Aorta (tissue), 5 donors: ENCODE results near the gene BDKRB2. TPM values are rescaled to one million over a fixed set of nuclear protein-coding genes. Genes with fewer than 3 reads are reported as not detected.

Experiments
- ATAC-seq: fragments of 200-7000 bp; cut with Tn5 transposase; one replicate; pipeline ENCODE4 v1.9.1; 2022; ENCODE audit warnings: moderate library complexity; ENCODE audit not compliant: low FRiP score
- DNase-seq, 2 donors: peaks; one replicate each; pipeline ENCODE4 v3.0.0-alpha.2; 2020
- H3K27ac ChIP-seq, 2 donors: one replicate each; pipeline ENCODE4 v1.5.1; 2013; ENCODE audit warnings: low read length in 2 of 2, mild to moderate bottlenecking in 2 of 2, moderate library complexity in 2 of 2, control low read depth in 1 of 2, inconsistent platforms in 1 of 2, low read depth in 1 of 2
- H3K27me3 ChIP-seq, 2 donors: one replicate each; pipeline ENCODE4 v1.6.1; 2013; ENCODE audit warnings: control low read depth in 1 of 2, low read length in 1 of 2, mild to moderate bottlenecking in 1 of 2, moderate library complexity in 1 of 2; ENCODE audit not compliant: insufficient read depth in 2 of 2, control insufficient read depth in 1 of 2
- H3K36me3 ChIP-seq, 2 donors: one replicate each; pipeline ENCODE4 v1.6.1; 2013; ENCODE audit warnings: control low read depth in 1 of 2, low read length in 1 of 2, mild to moderate bottlenecking in 1 of 2; ENCODE audit not compliant: insufficient read depth in 2 of 2, control insufficient read depth in 1 of 2
- H3K4me1 ChIP-seq, 2 donors: one replicate each; pipeline ENCODE4 v1.6.1; 2013; ENCODE audit warnings: low read length in 2 of 2, control low read depth in 1 of 2, mild to moderate bottlenecking in 1 of 2, moderate library complexity in 1 of 2; ENCODE audit not compliant: insufficient read depth in 2 of 2, control insufficient read depth in 1 of 2
- H3K4me3 ChIP-seq, 2 donors: one replicate each; pipeline ENCODE4 v1.5.1; 2013; ENCODE audit warnings: low read length in 2 of 2, control low read depth in 1 of 2, mild to moderate bottlenecking in 1 of 2
- H3K9me3 ChIP-seq: one replicate; pipeline ENCODE4 v1.6.1; 2013; ENCODE audit warnings: mild to moderate bottlenecking, low read length; ENCODE audit not compliant: control insufficient read depth
- WGBS, 2 donors: extraction: QIAGEN DNeasy Blood & Tissue Kit; methylation state at CpG; one replicate each; pipeline ENCODE4 v1.1.7; 2013; 5-methylcytosine and 5-hydroxymethylcytosine counted together
- intact Hi-C, 2 donors: fragments of 100-400 bp; cut with DNase I; formaldehyde crosslinking; loops; one replicate each; pipeline versions ENCODE4 v1.14.2 to v1.15.0; 2022
- polyA plus RNA-seq, 2 donors: library from polyadenylated mRNA; stranded (reverse); fragments of 200-250 nt; gene quantifications; one replicate each; pipeline ENCODE4 v1.2.3, GENCODE V29; 2013
- total RNA-seq, 2 donors: library from RNA; stranded (reverse); fragmentation: NEBNext Ultra II Directional; extraction: Animal tissue kit (Norgen Biotek cat#: 25700); gene quantifications; one replicate each; pipeline ENCODE4 v1.2.1, GENCODE V29; 2021
- donor health status: healthy with polysubstance abuse.
- donor health status: Bipolar disorder and iron deficiency.
- donor health status: DM: no; HTN: no; CAD: no.
- donor health status: DM: no; HTN: no; CAD: no.
- donor health status: DM: yes; HTN: yes; CAD: no.

BDKRB2 gene
- total and polyA plus RNA-seq, 4 donors, result 5.2 to 12.2 TPM; not detected in 2

GRCh38 chr14:96225213-96225612 lies 20.6 kb downstream of the BDKRB2 start:
- H3K36me3 ChIP-seq, result no peaks in the 10 kb centered on the region
- H3K4me1 ChIP-seq, result no peaks in the 10 kb centered on the region
- ATAC-seq (no peak), DNase-seq (no peak)
- H3K9me3 ChIP-seq, result peaks cover 5% of the 10 kb centered on the region
- WGBS, 2 donors, result 88 to 92% methylated on average over 5 of the region's 5 CpGs
- intact Hi-C loops, result no loop called here
- no peaks in the 10 kb centered on the region for H3K27me3 ChIP-seq
- no peak overlapping the region for H3K27ac ChIP-seq
- H3K4me3 ChIP-seq, result no peak overlapping the region

GRCh38 chr14:96225745-96226151 lies 21.1 kb downstream of the BDKRB2 start:
- H3K27me3 ChIP-seq, result no peaks in the 10 kb centered on the region
- DNase-seq (no peak), ATAC-seq (peak; percentile 55)
- intact Hi-C loops, result no loop called here
- WGBS, 2 donors, result 31 to 44% methylated on average over 5 of the region's 5 CpGs
- no peaks in the 10 kb centered on the region for H3K36me3 ChIP-seq
- H3K4me3 ChIP-seq, result no peak overlapping the region
- peaks cover 5% of the 10 kb centered on the region for H3K9me3 ChIP-seq
- H3K4me1 ChIP-seq, result no peaks in the 10 kb centered on the region
- H3K27ac ChIP-seq, result no peak overlapping the region

GRCh38 chr14:96227428-96227827 lies 22.8 kb downstream of the BDKRB2 start:
- WGBS, 2 donors, result 84 to 97% methylated on average over 7 of the region's 7 CpGs
- Histone ChIP-seq H3K36me3 (no peaks in the 10 kb centered on the region), H3K27ac (no peak overlapping the region), H3K9me3 (peaks cover 5% of the 10 kb centered on the region), H3K4me3 (no peak overlapping the region), H3K27me3 (no peaks in the 10 kb centered on the region), H3K4me1 (no peaks in the 10 kb centered on the region)
- intact Hi-C loops, result no loop called here
- no peak for ATAC-seq
- no peak for DNase-seq

DNA sequence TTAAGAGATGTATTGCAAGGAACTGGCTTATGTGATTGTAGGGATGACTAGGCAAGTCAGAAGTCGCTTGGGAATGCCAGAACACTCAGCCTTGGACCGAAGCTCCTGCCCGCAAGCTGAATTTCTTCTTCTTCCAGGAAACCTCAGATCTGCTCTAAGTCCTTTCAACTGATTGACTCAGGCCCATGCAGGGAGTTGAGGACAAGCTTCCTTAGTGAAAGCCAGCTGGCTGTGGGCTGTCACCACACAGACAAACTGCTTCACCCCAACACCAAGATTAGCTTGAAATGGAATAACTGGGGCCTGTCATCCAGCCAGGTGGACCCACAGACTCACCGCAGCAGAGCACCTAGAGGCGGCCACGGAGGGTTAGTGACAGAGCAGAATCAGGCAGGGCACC lies 24.7 kb downstream of the BDKRB2 start:
- no peaks in the 10 kb centered on the region for H3K4me1 ChIP-seq
- peaks cover 5% of the 10 kb centered on the region for H3K9me3 ChIP-seq
- 94 to 95% methylated on average over 6 of the region's 6 CpGs for WGBS, 2 donors
- H3K36me3 ChIP-seq, result no peaks in the 10 kb centered on the region
- no peak overlapping the region for H3K4me3 ChIP-seq
- no peak for DNase-seq
- no peaks in the 10 kb centered on the region for H3K27me3 ChIP-seq
- no peak for ATAC-seq
- intact Hi-C loops, result no loop called here
- H3K27ac ChIP-seq, result no peak overlapping the region

DNA sequence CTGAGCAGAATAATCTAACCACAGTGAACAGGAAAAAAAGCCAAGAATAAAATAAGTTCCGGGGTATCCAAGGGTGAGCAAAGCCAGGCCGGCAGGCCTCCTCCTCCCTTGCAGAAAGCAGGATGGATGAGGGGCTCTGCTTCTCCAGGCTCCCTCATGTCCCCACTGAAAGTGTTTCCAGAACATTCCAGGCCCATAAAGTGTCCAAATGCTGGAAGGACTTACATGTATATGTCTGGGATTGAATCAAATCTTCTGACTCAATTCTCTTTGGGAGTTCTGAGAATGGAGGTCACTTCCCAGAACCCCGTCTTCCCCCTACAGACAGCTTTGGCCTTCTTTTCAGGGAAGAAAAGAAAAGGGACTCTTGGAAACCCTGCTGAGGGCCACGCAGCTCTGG lies 26.4 kb downstream of the BDKRB2 start:
- H3K36me3 ChIP-seq, result no peaks in the 10 kb centered on the region
- intact Hi-C loops, result no loop called here
- no peaks in the 10 kb centered on the region for H3K4me1 ChIP-seq
- no peak for DNase-seq
- no peak overlapping the region for H3K4me3 ChIP-seq
- H3K27ac ChIP-seq, result no peak overlapping the region
- H3K9me3 ChIP-seq, result peaks cover 5% of the 10 kb centered on the region
- ATAC-seq, result no peak
- H3K27me3 ChIP-seq, result no peaks in the 10 kb centered on the region
- 74 to 77% methylated on average over 4 of the region's 4 CpGs for WGBS, 2 donors

DNA sequence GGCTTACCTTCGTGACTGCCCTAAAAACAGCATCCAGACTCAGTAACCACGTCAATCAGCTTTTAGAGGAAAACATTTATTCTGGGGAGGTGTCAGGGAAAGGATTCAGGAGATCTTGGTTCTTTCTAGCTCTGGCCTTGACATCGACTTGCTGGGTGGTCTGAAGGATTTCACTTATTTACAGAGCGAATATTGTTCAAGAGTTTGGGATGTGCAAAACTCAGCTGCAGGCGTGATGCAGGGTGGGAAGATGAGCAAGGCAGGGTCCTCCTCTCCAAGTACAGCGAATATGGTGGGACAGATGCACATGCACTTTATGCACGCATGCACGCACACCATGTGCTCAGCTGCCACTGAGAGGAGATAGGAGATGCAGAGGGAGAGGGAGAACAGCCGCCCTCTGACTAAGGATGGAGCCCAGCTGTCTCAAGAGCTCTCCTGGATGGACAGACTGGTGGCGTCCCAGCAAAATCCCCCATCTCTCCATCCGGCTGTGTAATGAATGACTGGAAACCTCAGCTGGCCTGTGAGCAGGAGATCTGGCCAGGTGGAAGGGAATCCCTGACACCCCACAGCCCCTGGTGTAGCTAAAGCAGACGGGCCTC lies 27.0 kb downstream of the BDKRB2 start:
- H3K4me3 ChIP-seq, result no peak overlapping the region
- H3K9me3 ChIP-seq, result peaks cover 5% of the 10 kb centered on the region
- no peaks in the 10 kb centered on the region for H3K36me3 ChIP-seq
- ATAC-seq (no peak), DNase-seq (no peak)
- H3K27me3 ChIP-seq, result no peaks in the 10 kb centered on the region
- no peak overlapping the region for H3K27ac ChIP-seq
- no peaks in the 10 kb centered on the region for H3K4me1 ChIP-seq
- WGBS, 2 donors, result 84 to 87% methylated on average over 12 of the region's 12 CpGs
- intact Hi-C loops, result no loop called here

DNA sequence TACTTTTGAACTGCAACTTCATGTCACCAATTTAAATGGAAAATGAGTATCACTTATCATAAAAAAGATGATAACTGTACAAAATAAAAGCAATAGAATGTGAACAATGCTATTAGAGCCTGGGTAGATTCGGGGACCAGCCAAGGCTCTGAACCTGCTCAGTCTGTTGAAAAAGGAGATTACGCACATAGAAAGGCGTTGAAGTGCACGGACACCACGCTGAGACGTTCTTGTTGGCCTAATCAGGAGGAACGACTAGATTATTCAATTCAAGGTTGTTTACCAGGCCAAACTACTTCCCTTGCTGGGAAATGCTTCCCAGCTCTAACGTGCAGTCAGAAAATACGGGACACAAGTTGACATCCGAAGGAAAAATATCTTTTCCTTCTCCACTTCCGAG lies 27.9 kb downstream of the BDKRB2 start:
- no peaks in the 10 kb centered on the region for H3K36me3 ChIP-seq
- no peak for DNase-seq
- 85% methylated on average over 11 of the region's 11 CpGs for WGBS, 2 donors
- no peaks in the 10 kb centered on the region for H3K4me1 ChIP-seq
- peaks cover 5% of the 10 kb centered on the region for H3K9me3 ChIP-seq
- no peak for ATAC-seq
- intact Hi-C loops, result no loop called here
- no peak overlapping the region for H3K27ac ChIP-seq
- H3K4me3 ChIP-seq, result no peak overlapping the region
- no peaks in the 10 kb centered on the region for H3K27me3 ChIP-seq

- H3K4me1 ChIP-seq, result no peaks in the 10 kb centered on the region
- DNase-seq (no peak), ATAC-seq (no peak)
- peaks cover 2% of the 10 kb centered on the region for H3K9me3 ChIP-seq
- no peak overlapping the region for H3K27ac ChIP-seq
- 41 to 43% methylated on average over 3 of the region's 3 CpGs for WGBS, 2 donors
- H3K27me3 ChIP-seq, result no peaks in the 10 kb centered on the region
- intact Hi-C loops, result no loop called here
- no peak overlapping the region for H3K4me3 ChIP-seq
- H3K36me3 ChIP-seq, result no peaks in the 10 kb centered on the region
Measured at GRCh38 chr14:96233661-96234060, 29.0 kb downstream of the BDKRB2 start.

GRCh38 chr14:96235426-96235825 lies 30.8 kb downstream of the BDKRB2 start:
- Histone ChIP-seq H3K4me1 (no peaks in the 10 kb centered on the region), H3K36me3 (no peaks in the 10 kb centered on the region), H3K27ac (no peak overlapping the region), H3K27me3 (no peaks in the 10 kb centered on the region), H3K9me3 (no peaks in the 10 kb centered on the region), H3K4me3 (no peak overlapping the region)
- WGBS, 2 donors, result 55 to 65% methylated on average over 4 of the region's 4 CpGs
- intact Hi-C loops, result no loop called here
- DNase-seq, result no peak
- no peak for ATAC-seq
